HG03108 (cell line): ENCODE results near the gene KLHL15.

Source experiments
- ATAC-seq: cut with Tn5 transposase; IDR thresholded peaks from one replicate; pipeline ENCODE4 v1.9.1; 2021; ENCODE audit warnings: moderate library complexity; ENCODE audit not compliant: unreplicated experiment

KLHL15 gene

DNA sequence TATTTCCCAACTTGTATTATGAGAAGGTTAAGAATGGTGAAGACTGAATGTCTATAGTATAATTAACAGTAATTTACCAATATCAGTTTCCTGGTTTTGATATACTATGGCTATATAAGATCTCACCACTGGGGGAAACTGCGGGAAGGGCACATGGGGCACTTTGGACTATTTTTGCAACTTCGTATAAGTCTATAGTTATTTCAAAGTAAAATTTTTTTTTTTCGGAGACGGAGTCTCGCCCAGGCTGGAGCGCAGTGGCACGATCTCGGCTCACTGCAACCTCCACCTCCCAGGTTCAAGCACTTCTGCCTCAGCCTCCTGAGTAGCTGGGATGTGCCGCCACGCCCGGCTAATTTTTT is 73.1 kb downstream of the KLHL15 start:
- no peak for ATAC-seq

DNA sequence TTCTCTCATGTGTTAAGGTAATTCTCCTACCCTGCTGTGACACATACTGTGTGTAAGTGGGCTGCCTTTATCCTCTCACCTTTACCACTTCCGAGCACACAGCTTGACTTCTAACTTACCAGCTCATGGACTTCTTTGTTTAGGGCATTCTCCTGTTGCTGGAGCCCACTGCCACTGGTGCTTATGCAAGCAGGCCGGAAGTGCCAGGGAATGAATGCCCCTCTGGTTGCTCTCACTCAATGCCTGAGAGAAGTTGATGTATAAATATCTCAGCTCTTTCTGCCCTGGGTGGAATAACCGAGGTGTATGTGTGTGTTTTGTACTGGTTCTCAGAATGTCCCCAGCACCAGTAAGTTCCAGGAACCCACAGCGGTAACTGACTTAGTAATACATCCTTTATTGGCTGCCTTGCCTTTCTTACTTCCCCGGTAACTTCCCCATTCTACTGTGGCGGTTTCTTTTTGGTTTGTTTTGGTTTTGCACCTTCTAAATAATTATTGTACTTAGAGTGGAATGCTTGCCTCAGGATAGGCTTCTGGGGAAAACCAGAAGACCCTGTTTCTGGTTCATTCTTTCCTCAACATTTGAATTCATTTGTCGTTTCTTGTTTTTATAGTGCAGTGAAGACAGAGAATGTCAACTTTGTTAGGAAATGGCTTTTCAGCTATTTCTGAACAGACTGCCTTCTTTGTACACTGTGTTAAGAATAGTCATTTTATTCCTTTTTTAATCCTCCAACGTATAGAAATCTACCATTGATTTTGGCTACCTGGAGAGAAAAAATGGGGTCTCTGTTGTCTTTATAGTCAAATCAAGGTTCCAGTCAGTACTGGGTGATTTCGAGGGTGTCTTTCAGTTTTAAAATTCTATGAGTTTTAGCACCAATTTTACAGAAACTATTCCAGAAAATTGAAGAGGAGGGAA is 73.7 kb downstream of the KLHL15 start:
- ATAC-seq, result peak; percentile 89

DNA sequence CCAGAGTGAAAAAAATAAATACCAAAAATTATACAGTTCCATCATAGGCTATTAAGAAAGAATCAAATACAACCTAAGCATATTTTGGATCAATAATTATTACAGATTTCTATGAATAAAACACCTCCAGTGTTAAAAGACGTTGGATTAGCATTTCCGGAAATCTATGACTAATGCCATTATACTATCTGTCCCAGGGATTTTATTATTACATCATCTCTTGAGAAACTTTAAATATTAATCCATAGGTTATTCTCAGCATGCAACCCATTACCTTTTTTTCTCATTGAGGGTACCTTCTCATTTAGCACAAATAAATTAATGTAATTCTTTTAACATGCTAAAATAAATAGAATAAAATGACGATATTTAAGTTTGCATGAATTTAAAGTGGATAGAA is 74.6 kb downstream of the KLHL15 start:
- ATAC-seq, result no peak

DNA sequence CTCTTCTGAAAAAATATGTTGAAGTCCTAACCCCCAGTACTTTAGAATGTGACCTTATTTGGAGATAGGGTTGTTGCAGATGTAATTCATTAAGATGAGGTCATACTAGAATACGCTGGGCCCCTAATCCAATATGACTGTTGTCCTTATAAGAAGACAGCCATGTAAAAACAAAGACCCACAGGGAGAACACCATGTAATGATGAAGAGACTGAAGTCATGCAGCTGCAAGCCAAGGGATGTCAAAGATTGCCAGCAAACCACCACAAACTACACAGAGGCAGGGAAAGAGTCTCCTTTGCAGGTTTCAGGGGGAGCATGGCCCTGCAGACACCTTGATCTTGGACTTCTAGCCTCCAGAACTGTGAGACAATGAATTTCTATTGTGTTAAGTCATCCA is 81.8 kb downstream of the KLHL15 start:
- ATAC-seq, result no peak

DNA sequence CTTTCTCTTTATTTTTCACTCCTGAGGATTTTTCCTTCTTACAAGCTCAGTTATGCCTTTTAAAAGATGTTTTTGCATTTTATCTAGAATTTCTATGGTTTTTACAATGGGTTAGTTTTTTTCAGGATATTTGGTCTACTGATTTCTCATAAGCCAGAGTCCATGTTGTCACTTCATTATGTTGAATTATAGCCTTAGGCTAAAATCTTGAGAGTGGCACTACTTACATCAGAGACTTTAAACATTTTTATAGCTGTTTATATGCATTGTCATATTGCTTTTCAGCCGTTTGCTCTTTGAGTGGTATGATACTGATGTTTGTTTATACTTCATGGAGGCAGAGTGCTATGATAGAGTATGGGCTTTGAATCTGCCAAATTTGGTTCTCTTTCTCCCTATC is 82.8 kb downstream of the KLHL15 start:
- no peak for ATAC-seq

DNA sequence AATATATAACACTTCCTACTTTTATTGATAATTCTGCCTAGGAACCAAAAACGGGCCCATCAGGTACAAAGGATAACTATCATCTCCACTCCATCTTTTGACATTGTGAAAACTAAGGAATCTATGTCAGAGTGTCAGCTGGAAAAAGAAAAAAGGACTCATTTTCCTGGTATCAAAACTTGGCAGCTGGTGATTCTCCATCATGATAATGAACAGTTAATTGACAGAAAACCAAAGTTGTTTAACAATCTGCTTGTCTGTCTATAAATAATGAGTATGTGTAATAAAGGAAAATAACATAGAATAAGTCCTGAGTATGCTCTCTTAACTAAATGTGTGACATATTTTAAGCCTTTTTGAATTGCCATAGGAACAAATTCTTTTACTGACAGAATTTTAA is 87.8 kb downstream of the KLHL15 start:
- no peak for ATAC-seq

DNA sequence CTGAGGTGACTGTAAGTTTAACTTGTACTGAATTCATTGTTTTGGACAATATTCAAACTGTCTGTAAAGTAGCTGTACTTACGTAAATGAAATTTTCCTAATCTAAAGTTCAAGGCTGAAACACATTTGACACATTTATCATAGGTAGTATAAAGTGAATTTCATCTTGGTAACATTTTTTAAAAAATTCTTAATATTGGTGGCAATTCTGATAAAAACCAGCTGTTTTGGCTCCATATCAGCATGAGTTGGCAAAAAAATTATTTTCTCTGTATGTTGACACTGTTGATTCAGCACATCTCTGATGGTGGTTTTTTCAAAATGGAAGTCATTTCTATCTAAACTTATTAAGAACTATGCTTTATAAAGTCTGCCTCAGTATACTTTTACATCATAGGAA is 88.3 kb downstream of the KLHL15 start:
- ATAC-seq, result no peak

DNA sequence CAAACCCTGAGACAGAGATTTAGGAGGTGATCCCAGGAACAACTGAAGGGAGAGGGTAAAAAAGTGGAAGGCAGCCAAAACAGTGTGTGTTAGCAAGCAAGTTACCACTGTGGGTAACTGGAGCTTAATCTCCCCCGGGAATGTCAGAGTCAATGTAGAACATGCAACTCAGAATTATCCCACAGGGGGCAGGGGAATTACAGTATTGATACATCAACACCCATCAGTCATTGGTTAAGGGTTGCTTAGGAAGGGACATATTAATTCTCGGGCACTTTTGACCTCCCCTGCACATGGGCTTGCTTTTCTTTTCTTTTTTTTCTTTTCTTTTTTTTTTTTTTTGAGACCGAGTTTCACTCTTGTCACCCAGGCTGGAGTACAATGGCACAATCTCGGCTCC is 89.9 kb downstream of the KLHL15 start:
- no peak for ATAC-seq

DNA sequence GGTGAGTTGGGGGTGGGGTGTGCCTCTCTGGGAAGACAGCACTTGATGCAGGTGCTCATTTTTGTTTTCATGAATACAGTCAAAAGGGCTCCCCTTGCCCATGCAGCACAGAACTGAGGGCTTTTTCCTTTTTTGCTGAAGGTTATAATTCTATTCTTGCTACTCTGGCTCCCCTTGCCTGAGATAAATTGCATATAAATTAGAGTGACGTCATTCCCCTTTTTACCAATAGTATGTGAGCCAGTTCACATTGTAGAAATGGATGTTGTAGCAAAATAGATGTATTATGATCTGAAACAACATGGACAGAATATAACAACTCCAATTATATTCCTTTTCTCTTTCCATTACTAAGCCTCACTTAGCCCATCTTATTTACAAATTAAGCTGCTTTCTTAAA is 90.8 kb downstream of the KLHL15 start:
- ATAC-seq, result no peak

DNA sequence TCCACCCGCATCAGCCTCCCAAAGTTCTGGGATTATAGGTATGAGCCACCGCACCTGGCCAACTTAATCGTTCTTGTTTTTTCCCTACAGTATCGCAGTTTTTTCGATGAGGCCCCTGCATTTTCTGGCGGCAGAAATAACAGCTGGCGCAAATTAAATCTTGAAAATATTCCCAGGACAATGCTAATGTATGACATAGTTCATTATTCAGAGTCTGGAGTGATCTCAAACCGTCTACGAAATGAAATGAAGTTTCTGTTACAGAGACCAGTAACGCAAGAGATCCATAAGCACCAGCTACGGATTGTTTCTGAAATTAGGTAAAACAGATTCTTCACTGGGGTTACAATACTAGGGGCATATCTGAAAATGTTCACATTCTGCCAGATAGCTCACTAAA is 91.9 kb downstream of the KLHL15 start:
- no peak for ATAC-seq
